MM.1S (cell line): ENCODE data around the gene MET.

Source experiments
- DNase-seq: peaks from one replicate; pipeline ENCODE4 v3.0.0-alpha.2; 2015
- H2AFZ ChIP-seq: fragments of 300-600 bp; sonication (generic); 2 replicates; pipeline ENCODE4 v1.6.0; 2016; ENCODE audit warnings: antibody characterized with exemption, low read length
- H3F3A ChIP-seq: fragments of 300-600 bp; sonication (generic); 2 replicates; pipeline ENCODE4 v1.6.1; 2016; ENCODE audit warnings: mild to moderate bottlenecking, antibody characterized with exemption, low read length, moderate library complexity, mixed read lengths; ENCODE audit not compliant: insufficient read depth
- H3K27ac ChIP-seq: fragments of 300-600 bp; sonication (generic); 2 replicates; pipeline ENCODE4 v1.5.1; 2016; ENCODE audit warnings: mild to moderate bottlenecking, low read length
- H3K27me3 ChIP-seq: fragments of 300-600 bp; sonication (generic); replicated peaks from 2 replicates; pipeline ENCODE4 v1.6.0; 2016; ENCODE audit warnings: low read length; ENCODE audit not compliant: insufficient read depth
- H3K36me3 ChIP-seq: fragments of 300-600 bp; sonication (generic); replicated peaks from 2 replicates; pipeline ENCODE4 v1.6.1; 2016; ENCODE audit warnings: mild to moderate bottlenecking, low read length, mixed read lengths; ENCODE audit not compliant: insufficient read depth
- H3K4me1 ChIP-seq: fragments of 300-600 bp; sonication (generic); 2 replicates; pipeline ENCODE4 v1.6.1; 2016; ENCODE audit warnings: low read length, mixed read lengths
- H3K4me2 ChIP-seq: fragments of 300-600 bp; sonication (generic); 2 replicates; pipeline ENCODE4 v1.6.0; 2016; ENCODE audit warnings: low read depth, low read length
- H3K4me3 ChIP-seq: fragments of 300-600 bp; sonication (generic); 2 replicates; pipeline ENCODE4 v1.5.1; 2016; ENCODE audit warnings: low read length, mixed read lengths
- H3K79me2 ChIP-seq: fragments of 300-600 bp; sonication (generic); 2 replicates; pipeline ENCODE4 v1.6.1; 2016; ENCODE audit warnings: mixed run types, low read length, mixed read lengths
- H3K9ac ChIP-seq: fragments of 300-600 bp; sonication (generic); 2 replicates; pipeline ENCODE4 v1.6.1; 2016; ENCODE audit warnings: low read length, mixed read lengths
- H3K9me2 ChIP-seq: fragments of 300-600 bp; sonication (generic); replicated peaks from 2 replicates; pipeline ENCODE4 v1.6.1; 2016; ENCODE audit warnings: mild to moderate bottlenecking, low read length, mixed read lengths; ENCODE audit not compliant: insufficient read depth
- H3K9me3 ChIP-seq: fragments of 300-600 bp; sonication (generic); replicated peaks from 2 replicates; pipeline ENCODE4 v1.6.1; 2016; ENCODE audit warnings: mild to moderate bottlenecking, low read length, mixed read lengths; ENCODE audit not compliant: insufficient read depth
- H4K20me1 ChIP-seq: fragments of 300-600 bp; sonication (generic); 2 replicates; pipeline ENCODE4 v1.6.1; 2016; ENCODE audit warnings: mild to moderate bottlenecking, low read length, moderate library complexity, mixed read lengths; ENCODE audit not compliant: insufficient read depth
- CTCF ChIP-seq: fragments of 300-600 bp; sonication (generic); IDR thresholded peaks from 2 replicates; pipeline ENCODE4 v1.5.1; 2016; ENCODE audit warnings: antibody characterized with exemption, low read length, mixed read lengths
- EZH2 ChIP-seq: fragments of 300-600 bp; sonication (generic); optimal IDR thresholded peaks from 2 replicates; pipeline ENCODE3; 2017; ENCODE audit warnings: low read depth, mild to moderate bottlenecking, antibody characterized with exemption, low read length, mixed read lengths
- EZH2phosphoT487 ChIP-seq: fragments of 300-600 bp; sonication (generic); IDR thresholded peaks from 2 replicates; pipeline ENCODE4 v1.6.1; 2018; ENCODE audit warnings: antibody characterized with exemption, low read length

MET gene

DNA sequence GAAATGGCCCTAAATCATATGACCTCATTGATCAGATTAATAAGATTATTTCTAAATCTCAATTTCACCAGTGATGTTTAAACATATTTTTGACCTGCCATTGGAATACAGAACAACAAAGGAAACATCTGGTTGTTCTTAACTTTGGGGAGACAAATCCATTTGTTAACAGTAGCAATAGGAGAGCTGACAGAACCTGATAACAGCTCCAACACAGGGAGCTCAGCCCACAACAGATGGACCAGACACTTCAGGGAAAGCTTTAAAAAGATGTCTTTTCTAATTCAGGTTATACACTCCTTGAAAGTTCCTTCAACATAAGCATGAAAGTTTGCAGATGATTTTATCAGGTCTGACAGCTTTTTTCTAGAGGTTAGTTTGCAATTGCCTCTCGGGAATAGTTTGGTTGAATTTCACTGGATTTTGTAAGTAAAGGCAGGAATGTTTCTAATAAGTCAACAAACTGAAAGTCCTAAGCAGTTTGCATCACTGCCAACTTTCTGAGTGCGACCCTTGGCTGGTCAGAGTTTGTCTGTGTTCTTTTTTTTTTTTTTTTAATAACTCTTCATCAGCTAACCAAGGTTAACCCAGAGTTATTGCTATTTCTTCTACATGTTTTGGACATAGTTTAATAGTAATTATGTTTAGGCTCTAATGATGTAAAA is 6.5 kb upstream of the MET start:
- no peak overlapping the region for H3K9ac ChIP-seq
- H3K4me2 ChIP-seq, result no peak overlapping the region
- H3K36me3 ChIP-seq, result no peaks in the 10 kb centered on the region
- H3K4me1 ChIP-seq, result no peaks in the 10 kb centered on the region
- H4K20me1 ChIP-seq, result no peaks in the 10 kb centered on the region
- H3K9me3 ChIP-seq, result no peaks in the 10 kb centered on the region
- no peak overlapping the region for H3K4me3 ChIP-seq
- no peak for TF ChIP-seq EZH2
- no peak for TF ChIP-seq CTCF
- TF ChIP-seq EZH2phosphoT487, result no peak
- H2AFZ ChIP-seq, result no peak overlapping the region
- H3K79me2 ChIP-seq, result no peaks in the 10 kb centered on the region
- no peak for DNase-seq
- H3F3A ChIP-seq, result no peaks in the 10 kb centered on the region
- no peaks in the 10 kb centered on the region for H3K27me3 ChIP-seq
- H3K9me2 ChIP-seq, result no peaks in the 10 kb centered on the region
- H3K27ac ChIP-seq, result no peak overlapping the region

DNA sequence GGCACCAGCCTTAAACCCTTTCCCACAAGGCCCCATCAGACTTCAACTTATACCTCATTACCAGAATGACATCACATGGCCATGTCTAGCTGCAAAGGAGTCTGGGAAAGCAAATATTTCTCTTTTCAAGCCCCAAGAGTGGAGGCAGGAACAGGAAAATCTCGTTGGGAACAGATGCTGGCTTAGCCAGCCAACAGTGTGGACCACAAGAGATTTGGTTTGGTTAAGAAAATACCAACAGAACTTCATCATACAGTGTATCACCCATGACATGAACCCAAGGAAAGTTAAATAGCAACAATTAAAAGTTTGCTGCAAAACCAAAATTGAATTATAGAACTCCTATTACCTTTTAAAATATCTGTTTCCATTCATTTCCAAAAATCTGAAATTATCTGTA is 2.2 kb upstream of the MET start:
- Histone ChIP-seq H3K27ac (no peak overlapping the region), H3K9me2 (no peaks in the 10 kb centered on the region), H3K27me3 (no peaks in the 10 kb centered on the region), H3K9ac (no peak overlapping the region), H3K9me3 (no peaks in the 10 kb centered on the region), H3K4me3 (no peak overlapping the region), H3F3A (peaks cover 14% of the 10 kb centered on the region), H4K20me1 (no peaks in the 10 kb centered on the region), H3K79me2 (no peaks in the 10 kb centered on the region), H3K36me3 (no peaks in the 10 kb centered on the region), H3K4me1 (peaks cover 6% of the 10 kb centered on the region), H3K4me2 (no peak overlapping the region), H2AFZ (no peak overlapping the region)
- no peak for DNase-seq
- TF ChIP-seq EZH2, result no peak
- no peak for TF ChIP-seq EZH2phosphoT487
- TF ChIP-seq CTCF, result no peak

GRCh38 chr7:116670409-116671015 is 1.5 kb upstream of the MET start:
- no peaks in the 10 kb centered on the region for H3K79me2 ChIP-seq
- no peaks in the 10 kb centered on the region for H4K20me1 ChIP-seq
- no peak overlapping the region for H3K4me3 ChIP-seq
- H3F3A ChIP-seq, result peaks cover 17% of the 10 kb centered on the region
- H3K4me2 ChIP-seq, result no peak overlapping the region
- H3K4me1 ChIP-seq, result peaks cover 6% of the 10 kb centered on the region
- no peaks in the 10 kb centered on the region for H3K9me3 ChIP-seq
- no peak overlapping the region for H3K27ac ChIP-seq
- no peak overlapping the region for H3K9ac ChIP-seq
- no peak overlapping the region for H2AFZ ChIP-seq
- DNase-seq, result no peak
- H3K36me3 ChIP-seq, result no peaks in the 10 kb centered on the region
- H3K9me2 ChIP-seq, result no peaks in the 10 kb centered on the region
- no peaks in the 10 kb centered on the region for H3K27me3 ChIP-seq
- TF ChIP-seq CTCF, result no peak
- TF ChIP-seq EZH2, result no peak
- TF ChIP-seq EZH2phosphoT487, result no peak
